IPS DF 4.7 (cell line): Measurements from ENCODE around the gene CALU.

ENCODE experiments used
- DNase-seq: peaks from one replicate; pipeline ENCODE4 v3.0.0-alpha.2; 2013; ENCODE audit warnings: low spot score; ENCODE audit errors: extremely low read depth

The CALU gene

GRCh38 chr7:128810997-128811396, 71.8 kb downstream of the CALU start:
- DNase-seq: no peak

- no peak for DNase-seq
Observed at GRCh38 chr7:128811631-128812430, 72.7 kb downstream of the CALU start.

GRCh38 chr7:128812514-128813168, 73.5 kb downstream of the CALU start:
- no peak for DNase-seq

GRCh38 chr7:128814499-128814898, 75.3 kb downstream of the CALU start:
- DNase-seq: no peak

GRCh38 chr7:128815289-128815942, 76.3 kb downstream of the CALU start:
- DNase-seq: no peak

- no peak for DNase-seq
Observed at GRCh38 chr7:128818694-128819093, 79.5 kb downstream of the CALU start.
